HG02678 (cell line): Measurements from ENCODE around the gene ATP8B2.
"Not testable (repeated sequence)": the region's sequence is repeated elsewhere in the genome, so short reads cannot be mapped to it uniquely, and the experiment has no call there.

Experiments used
- ATAC-seq: cut with Tn5 transposase; IDR thresholded peaks from one replicate; pipeline ENCODE4 v1.9.1; 2021; ENCODE audit warnings: mild to moderate bottlenecking, moderate library complexity; ENCODE audit not compliant: unreplicated experiment

Gene ATP8B2

GRCh38 chr1:154324669-154325582 is at the start of gene ATP8B2:
ATP8B2 (plus strand) TSS chr1:154325525; CDS start chr1:154328142, 2,617 bp downstream.
- peak; percentile 54 for ATAC-seq

DNA sequence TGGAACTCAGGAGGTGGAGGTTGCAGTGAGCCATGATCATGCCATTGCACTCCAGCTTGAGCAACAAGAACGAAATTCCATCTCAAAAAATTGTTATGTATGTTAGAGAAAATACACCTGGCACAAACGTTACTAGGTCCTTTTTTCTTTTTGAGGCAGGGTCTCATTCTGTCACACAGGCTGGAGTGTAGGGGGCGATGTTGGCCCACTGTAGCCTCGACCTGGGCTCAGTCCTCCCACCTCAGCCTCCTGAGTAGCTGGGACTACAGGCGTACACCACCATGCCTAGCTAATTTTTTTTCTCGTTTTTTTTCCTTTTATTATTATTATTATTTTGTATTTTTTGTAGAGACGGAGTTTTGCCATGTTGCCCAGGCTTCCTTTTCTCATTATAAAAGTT is 48.5 kb upstream of the ATP8B2 start:
- ATAC-seq = no peak

DNA sequence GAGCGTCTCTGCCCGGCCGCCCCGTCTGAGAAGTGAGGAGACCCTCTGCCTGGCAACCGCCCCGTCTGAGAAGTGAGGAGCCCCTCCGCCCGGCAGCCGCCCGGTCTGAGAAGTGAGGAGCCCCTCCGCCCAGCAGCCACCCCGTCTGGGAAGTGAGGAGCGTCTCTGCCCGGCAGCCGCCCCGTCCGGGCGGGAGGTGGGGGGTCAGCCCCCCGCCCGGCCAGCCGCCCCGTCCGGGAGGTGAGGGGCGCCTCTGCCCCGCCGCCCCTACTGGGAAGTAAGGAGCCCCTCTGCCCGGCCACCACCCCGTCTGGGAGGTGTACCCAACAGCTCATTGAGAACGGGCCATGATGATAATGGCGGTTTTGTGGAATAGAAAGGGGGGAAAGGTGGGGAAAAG is 37.7 kb upstream of the ATP8B2 start:
- not testable (repeated sequence) for ATAC-seq

GRCh38 chr1:154288661-154289060 is 36.7 kb upstream of the ATP8B2 start:
- ATAC-seq = no peak

DNA sequence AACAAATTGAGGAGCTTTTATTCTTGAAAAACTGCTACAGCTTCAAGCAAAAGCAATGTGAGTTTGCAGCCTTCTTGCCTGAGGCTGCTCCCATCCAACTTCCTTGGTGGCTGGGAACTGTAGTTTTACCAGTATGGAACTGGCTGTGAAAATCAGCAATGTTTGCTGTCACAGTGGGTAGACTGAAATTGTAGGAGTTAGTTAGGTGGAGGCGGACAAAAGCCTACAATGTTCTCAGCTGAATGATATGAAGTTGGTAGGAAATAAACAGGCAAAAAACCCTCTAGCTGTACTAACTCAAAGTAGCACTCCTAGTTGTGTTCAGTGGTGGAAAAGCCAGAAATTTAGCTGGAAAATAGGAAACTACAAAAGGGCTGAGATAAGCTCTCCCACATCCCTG is 34.4 kb upstream of the ATP8B2 start:
- ATAC-seq = no peak

- no peak for ATAC-seq
Measured at GRCh38 chr1:154295408-154296235, 29.7 kb upstream of the ATP8B2 start.

- no peak for ATAC-seq
Measured at GRCh38 chr1:154301582-154301981, 23.7 kb upstream of the ATP8B2 start.

DNA sequence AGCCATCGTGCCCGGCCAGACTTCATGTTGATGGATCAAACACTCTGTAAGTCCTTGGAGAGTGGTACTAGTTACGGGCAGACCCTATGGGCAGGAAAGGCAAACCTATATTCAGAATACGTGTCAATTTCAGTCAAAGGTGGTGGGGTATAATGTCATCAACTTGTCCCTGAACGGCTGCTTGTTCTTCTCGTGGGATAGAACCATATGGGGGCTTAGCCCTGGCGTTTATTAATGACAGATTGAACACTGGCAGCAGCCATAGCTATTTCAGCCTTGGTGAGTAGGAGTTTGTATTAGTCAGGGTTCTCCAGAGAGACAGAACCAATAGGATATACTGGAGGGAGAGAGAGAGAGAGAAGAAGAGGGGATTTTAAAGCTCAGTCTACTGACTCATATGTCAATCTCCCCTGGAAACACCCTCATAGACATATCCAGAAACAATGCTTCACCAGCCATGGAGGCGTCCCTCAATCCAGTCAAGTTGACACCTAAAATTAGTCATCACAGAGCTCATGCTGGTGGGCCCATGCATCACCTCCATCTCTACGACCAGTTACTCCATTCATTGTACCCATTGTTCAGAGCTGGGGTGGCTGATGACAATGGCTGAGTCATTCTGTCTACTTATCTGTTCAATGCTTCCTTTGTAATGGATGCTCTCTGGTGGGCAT is 20.5 kb upstream of the ATP8B2 start:
- ATAC-seq = no peak

DNA sequence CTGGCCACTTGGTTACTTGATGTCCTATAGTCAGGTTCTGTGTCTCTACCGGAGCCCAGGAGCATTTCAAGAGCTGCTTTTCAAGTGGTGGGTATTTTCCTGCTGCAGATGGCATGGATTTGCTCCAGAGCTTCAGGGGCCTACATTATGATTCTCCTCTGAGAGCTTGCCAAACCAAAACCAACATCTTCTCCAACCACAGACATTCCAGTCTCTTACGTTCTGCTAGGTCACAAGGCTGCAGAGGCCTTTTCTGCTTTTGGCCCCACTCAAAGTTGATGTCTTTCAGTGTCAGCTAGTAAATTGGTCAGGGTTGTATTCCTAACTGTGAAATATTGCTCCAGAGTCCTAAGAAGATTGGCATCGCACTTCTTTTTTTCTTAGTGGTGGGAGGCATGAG is 19.2 kb upstream of the ATP8B2 start:
- no peak for ATAC-seq

DNA sequence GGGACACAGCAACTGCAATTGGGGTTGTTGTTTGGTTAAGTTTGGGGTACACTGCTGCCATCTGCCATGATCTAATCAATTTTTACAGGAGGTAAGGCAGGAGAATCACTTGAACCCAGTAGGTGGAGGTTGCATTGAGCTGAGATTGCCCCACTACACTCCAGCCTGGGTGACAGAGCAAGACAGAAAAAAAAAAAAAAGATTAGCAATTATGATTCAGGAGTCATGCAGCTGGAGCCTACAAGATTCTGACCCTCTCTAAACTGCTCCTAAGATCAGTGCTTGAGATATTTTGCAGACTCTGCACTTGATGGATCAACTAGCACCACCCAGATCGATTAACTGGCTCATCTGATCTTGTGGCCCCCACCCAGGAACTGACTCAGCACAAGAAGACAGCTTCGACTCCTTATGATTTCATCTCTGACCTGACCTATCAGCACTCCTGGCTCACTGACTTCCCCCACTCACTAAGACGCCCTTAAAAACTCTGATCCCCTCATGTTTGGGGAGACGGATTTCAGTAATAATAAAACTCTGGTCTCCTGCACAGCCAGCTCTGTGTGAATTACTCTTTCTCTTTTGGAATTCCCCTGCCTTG is 17.6 kb upstream of the ATP8B2 start:
- not testable (repeated sequence) for ATAC-seq

GRCh38 chr1:154309136-154309535 is 16.2 kb upstream of the ATP8B2 start:
- ATAC-seq = not testable (repeated sequence)

GRCh38 chr1:154312229-154313065 is 12.9 kb upstream of the ATP8B2 start:
- ATAC-seq = not testable (repeated sequence)

GRCh38 chr1:154313066-154313356 is 12.3 kb upstream of the ATP8B2 start:
- ATAC-seq = no peak

- not testable (repeated sequence) for ATAC-seq
Measured at GRCh38 chr1:154314226-154314625, 11.1 kb upstream of the ATP8B2 start.

DNA sequence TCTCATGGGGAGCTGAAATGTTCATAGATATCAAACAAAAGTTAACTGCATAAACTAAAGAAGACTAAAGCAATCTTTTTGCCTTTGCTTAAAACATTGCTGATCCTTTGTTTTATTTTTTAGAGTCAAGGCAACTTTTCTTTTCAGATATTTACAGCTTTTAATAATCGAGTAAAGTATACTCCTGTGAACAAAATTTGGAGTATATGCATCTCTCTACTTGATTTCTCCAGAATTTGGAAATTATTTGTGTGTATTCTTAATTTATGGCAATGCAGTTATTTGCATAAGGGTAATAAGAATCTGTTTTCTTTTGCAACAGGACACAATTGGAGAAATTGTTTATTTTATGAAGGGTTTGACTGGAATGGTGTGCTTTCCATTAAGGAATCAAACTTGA is 8.6 kb upstream of the ATP8B2 start:
- ATAC-seq = no peak

- ATAC-seq = no peak
Measured at GRCh38 chr1:154318386-154318785, 6.9 kb upstream of the ATP8B2 start.

DNA sequence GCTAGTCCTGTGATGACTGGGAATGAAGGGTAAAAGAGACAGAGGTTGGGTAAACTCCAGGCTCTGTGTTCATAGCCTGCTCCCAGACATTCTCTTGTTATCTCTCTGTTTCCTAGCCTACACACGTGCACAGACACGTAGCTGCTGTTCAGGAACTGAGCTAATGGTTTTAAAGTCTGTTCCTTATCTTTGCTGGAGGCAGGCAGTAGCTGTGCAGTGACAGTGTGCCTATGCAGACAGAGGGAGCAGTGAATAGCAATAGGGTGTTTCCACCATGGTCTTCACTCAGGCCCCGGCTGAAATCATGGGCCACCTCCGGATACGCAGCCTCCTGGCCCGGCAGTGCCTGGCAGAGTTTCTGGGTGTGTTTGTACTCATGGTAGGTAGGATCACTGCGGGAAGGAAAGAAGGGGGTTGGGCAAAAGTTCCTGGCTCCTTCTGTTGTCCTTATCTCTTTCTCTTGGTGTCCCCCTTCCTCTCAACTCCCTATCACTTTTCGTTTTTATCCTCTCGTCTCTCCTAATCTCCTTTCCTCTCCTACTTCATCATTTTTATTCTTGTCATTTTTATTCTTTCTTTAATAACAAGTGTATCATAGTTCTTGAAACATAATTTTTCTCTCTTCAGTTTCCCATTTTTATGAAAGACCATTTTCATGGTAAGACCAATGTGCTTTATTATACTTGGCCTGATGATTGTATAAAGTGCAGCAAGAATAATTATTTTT is 4.3 kb upstream of the ATP8B2 start, which contains the start of gene AQP10:
Gene AQP10, plus strand, starts transcription at position 212 of the 727 bp plus-strand sequence. Its CDS starts 63 bp downstream, at position 275.
- ATAC-seq = no peak

DNA sequence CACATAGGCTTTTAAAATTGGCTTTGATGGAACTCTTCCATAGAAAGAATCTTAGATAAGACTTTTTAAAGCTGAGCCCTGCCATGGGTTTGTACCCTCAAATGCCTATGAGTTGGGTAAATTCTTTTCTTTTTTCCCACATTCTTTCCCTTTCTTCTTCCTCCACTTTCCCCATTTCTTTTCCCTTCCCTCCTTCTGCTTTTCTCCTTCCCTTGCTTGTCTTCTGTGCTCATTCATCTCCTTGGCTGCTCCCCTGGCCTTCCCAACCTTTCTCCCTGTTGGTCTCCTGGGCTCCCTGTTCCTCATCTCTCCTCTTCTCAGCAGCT is 3.8 kb upstream of the ATP8B2 start:
- ATAC-seq = not testable (repeated sequence)

GRCh38 chr1:154323493-154323892 is 1.8 kb upstream of the ATP8B2 start:
- no peak for ATAC-seq
